Endothelial cell of umbilical vein (primary cell): Measurements from ENCODE around the gene MYO1G. TPM values are rescaled to one million over a fixed set of nuclear protein-coding genes. Genes with fewer than 3 reads are reported as not detected.

Source experiments
- BruUV-seq: library from RNA; stranded (reverse); fragments of 400-500 nt; replicated peaks from 2 replicates; lab custom pipeline; 2021; lab: Mats Ljungman, UMichigan
- CTCF ChIA-PET: fragments of 300-600, 350-600 bp; sonication (Branson Sonifier 250); formaldehyde crosslinking; loops from one replicate; lab custom pipeline; 2021; ENCODE audit warnings: antibody characterized with exemption, inconsistent platforms; lab: Charles Lee
- POLR2A ChIA-PET: fragments of 300-600, 350-600 bp; sonication (Branson Sonifier 250); formaldehyde crosslinking; loops from one replicate; lab custom pipeline; 2021; ENCODE audit warnings: antibody characterized with exemption, inconsistent platforms; lab: Charles Lee
- DNase-seq: peaks from one replicate; pipeline ENCODE4 v3.0.0-alpha.2; 2011; ENCODE audit warnings: low read depth, low spot score
- FAIRE-seq: peaks from 2 replicates; lab custom pipeline; 2011; peaks lifted over from hg19 to GRCh38; lab: Jason Lieb, UNC
- H2AFZ ChIP-seq: 2 replicates; pipeline ENCODE4 v1.6.0; 2012; ENCODE audit warnings: low read depth, low read length, control low read depth, inconsistent platforms
- H3K27ac ChIP-seq: 2 replicates; pipeline ENCODE4 v1.5.1; 2011; ENCODE audit warnings: low read depth, mild to moderate bottlenecking, control low read depth, low read length, moderate library complexity; ENCODE audit not compliant: insufficient read depth
- H3K27me3 ChIP-seq, 2 experiments: 2 replicates each; pipeline versions ENCODE4 v1.6.0 to v1.6.1; 2011; ENCODE audit warnings: low read length in 2 of 2, mixed read lengths in 1 of 2; ENCODE audit not compliant: control insufficient read depth in 2 of 2, insufficient read depth in 2 of 2
- H3K36me3 ChIP-seq, 2 experiments: 2 replicates in 1 of 2; 3 replicates in 1 of 2; pipeline ENCODE4 v1.5.1; 2011; ENCODE audit warnings: low read length in 2 of 2, mild to moderate bottlenecking in 1 of 2, moderate library complexity in 1 of 2; ENCODE audit not compliant: control insufficient read depth in 2 of 2, insufficient read depth in 2 of 2; ENCODE audit errors: extremely low read depth in 1 of 2
- H3K4me1 ChIP-seq: 3 replicates; pipeline ENCODE4 v1.5.1; 2011; ENCODE audit warnings: mild to moderate bottlenecking, low read length; ENCODE audit not compliant: control insufficient read depth, insufficient read depth; ENCODE audit errors: extremely low read depth
- H3K4me2 ChIP-seq: 2 replicates; pipeline ENCODE4 v1.6.1; 2011; ENCODE audit warnings: low read length, control low read depth, mixed read lengths; ENCODE audit not compliant: insufficient read depth
- H3K4me3 ChIP-seq, 3 experiments: fragments of 200-600 bp in 1 of 3; sonication (generic), shearing (Covaris generic) in 1 of 3; replicated peaks in 1 of 3; 2 replicates each; pipeline ENCODE4 v1.5.1; 2011 to 2016; ENCODE audit warnings: control low read depth in 3 of 3, low read length in 3 of 3, mild to moderate bottlenecking in 2 of 3, inconsistent platforms in 1 of 3, low read depth in 1 of 3, moderate library complexity in 1 of 3; ENCODE audit not compliant: insufficient read depth in 1 of 3
- H3K79me2 ChIP-seq: 2 replicates; pipeline ENCODE4 v1.6.0; 2012; ENCODE audit warnings: low read length, inconsistent platforms; ENCODE audit not compliant: control insufficient read depth, insufficient read depth
- H3K9ac ChIP-seq: replicated peaks from 2 replicates; pipeline ENCODE3; 2011; ENCODE audit warnings: low read length, control low read depth; ENCODE audit not compliant: insufficient read depth; ENCODE audit errors: extremely low read depth
- H3K9me1 ChIP-seq: replicated peaks from 3 replicates; pipeline ENCODE4 v1.6.0; 2011; ENCODE audit warnings: mild to moderate bottlenecking, low read length; ENCODE audit not compliant: control insufficient read depth, insufficient read depth; ENCODE audit errors: extremely low read depth
- H3K9me3 ChIP-seq: replicated peaks from 2 replicates; pipeline ENCODE4 v1.5.1; 2012; ENCODE audit warnings: low read length, inconsistent platforms; ENCODE audit not compliant: control insufficient read depth, insufficient read depth
- H4K20me1 ChIP-seq: replicated peaks from 2 replicates; pipeline ENCODE3; 2011; ENCODE audit warnings: mild to moderate bottlenecking, low read length; ENCODE audit not compliant: control insufficient read depth, insufficient read depth; ENCODE audit errors: extremely low read depth
- EZH2 ChIP-seq: IDR thresholded peaks from 2 replicates; pipeline ENCODE4 v1.6.1; 2012; ENCODE audit warnings: borderline replicate concordance, low read depth, mild to moderate bottlenecking, moderate library complexity, low read length, inconsistent platforms; ENCODE audit not compliant: severe bottlenecking
- FOS ChIP-seq: IDR thresholded peaks from 2 replicates; pipeline ENCODE4 v1.6.1; 2011; ENCODE audit warnings: mild to moderate bottlenecking, low read length, moderate library complexity, borderline replicate concordance; ENCODE audit not compliant: insufficient read depth
- GATA2 ChIP-seq: IDR thresholded peaks from 2 replicates; pipeline ENCODE4 v1.7.0; 2011; ENCODE audit warnings: low read depth, mild to moderate bottlenecking, moderate library complexity, mixed read lengths, low read length; ENCODE audit not compliant: insufficient read length, insufficient read depth
- JUN ChIP-seq: IDR thresholded peaks from 2 replicates; pipeline ENCODE4 v1.6.1; 2011; ENCODE audit warnings: borderline replicate concordance, low read depth; ENCODE audit not compliant: insufficient read length, insufficient read depth
- MYC ChIP-seq: IDR thresholded peaks from one replicate; pipeline ENCODE4 v1.6.1; 2011; ENCODE audit warnings: mild to moderate bottlenecking, low read depth, low read length
- POLR2A ChIP-seq: IDR thresholded peaks from 2 replicates; pipeline ENCODE4 v1.6.1; 2012; ENCODE audit warnings: low read depth, mild to moderate bottlenecking, control low read depth, low read length
- dilution Hi-C: fragments of 300-500 bp; cut with MboI; formaldehyde crosslinking; loops from one replicate; pipeline ENCODE4 v1.15.0; 2019; ENCODE audit warnings: low sequenced_read_pairs; ENCODE audit not compliant: extremely low pct_ligation_motif_present
- intact Hi-C: fragments of 100-400 bp; cut with micrococcal nuclease; formaldehyde crosslinking; loops from one replicate; pipeline ENCODE4 v1.10.0; 2022
- polyA plus RNA-seq, 4 experiments: library from polyadenylated mRNA; depleted of rRNA in 3 of 4; stranded (reverse) in 3 of 4; unstranded in 1 of 4; fragments of >200 nt; gene quantifications; 2 replicates each; pipeline versions ENCODE4 v1.2.1 to v1.2.3, GENCODE V29; 2011 to 2012; ENCODE audit warnings: missing spikeins in 1 of 4
- total RNA-seq: library from RNA; stranded (reverse); gene quantifications from 2 replicates; pipeline ENCODE4 v1.2.3, GENCODE V29; 2021
- TF ChIP-seq, protein P1 (sequence below): IDR thresholded peaks from 2 replicates; pipeline ENCODE4 v1.6.1; 2011; ENCODE audit not compliant: insufficient read depth, insufficient read length
- TF ChIP-seq, protein P2 (sequence below), 2 donors: IDR thresholded peaks; 1 replicate in 1 of 2; 2 replicates in 1 of 2; pipeline ENCODE4 v1.5.1; 2011; ENCODE audit warnings: low read length in 2 of 2, mild to moderate bottlenecking in 2 of 2, moderate library complexity in 2 of 2, control low read depth in 1 of 2, inconsistent platforms in 1 of 2, low read depth in 1 of 2; ENCODE audit not compliant: insufficient read depth in 1 of 2; ENCODE audit errors: extremely low read depth in 1 of 2

Gene MYO1G
- total and polyA plus RNA-seq, 2 donors (not counting 3 experiments of a cell fraction or from before 2014, with no cell fraction given), result 0.11 TPM; not detected in 1

DNA sequence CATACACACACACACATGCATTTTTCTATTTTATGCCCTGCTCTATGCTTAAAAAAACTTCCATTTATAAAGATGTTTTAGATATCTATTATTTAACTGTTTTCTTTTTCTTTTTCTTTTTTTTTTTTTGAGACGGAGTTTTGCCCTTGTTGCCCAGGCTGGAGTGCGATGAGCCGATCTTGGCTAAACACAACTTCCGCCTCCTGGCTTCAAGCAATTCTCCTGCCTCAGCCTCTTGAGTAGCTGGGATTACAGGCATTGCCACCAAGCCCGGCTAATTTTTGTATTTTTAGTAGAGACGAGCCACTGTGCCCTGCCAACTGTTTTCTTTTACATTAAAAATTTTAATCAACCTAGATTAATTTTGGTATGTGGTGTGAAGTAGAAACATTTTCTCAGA is 47.9 kb downstream of the MYO1G start:
- FAIRE-seq, result no peak
- Histone ChIP-seq H3K4me3 (no peak overlapping the region), H3K9me1 (no peaks in the 10 kb centered on the region), H3K79me2 (no peaks in the 10 kb centered on the region), H3K9me3 (no peaks in the 10 kb centered on the region), H3K4me2 (no peak overlapping the region), H3K4me1 (no peaks in the 10 kb centered on the region), H3K9ac (no peak overlapping the region), H3K36me3 (no peaks in the 10 kb centered on the region), H3K27me3 (peaks cover 8 to 11% of the 10 kb centered on the region in 2 experiments), H3K27ac (no peak overlapping the region), H4K20me1 (no peaks in the 10 kb centered on the region), H2AFZ (no peak overlapping the region)
- POLR2A ChIA-PET, result no interaction called here
- TF ChIP-seq GATA2 (no peak), JUN (no peak), FOS (no peak)
- TF ChIP-seq, protein P1, sequence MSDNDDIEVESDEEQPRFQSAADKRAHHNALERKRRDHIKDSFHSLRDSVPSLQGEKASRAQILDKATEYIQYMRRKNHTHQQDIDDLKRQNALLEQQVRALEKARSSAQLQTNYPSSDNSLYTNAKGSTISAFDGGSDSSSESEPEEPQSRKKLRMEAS, result no peak
- TF ChIP-seq, protein P2, sequence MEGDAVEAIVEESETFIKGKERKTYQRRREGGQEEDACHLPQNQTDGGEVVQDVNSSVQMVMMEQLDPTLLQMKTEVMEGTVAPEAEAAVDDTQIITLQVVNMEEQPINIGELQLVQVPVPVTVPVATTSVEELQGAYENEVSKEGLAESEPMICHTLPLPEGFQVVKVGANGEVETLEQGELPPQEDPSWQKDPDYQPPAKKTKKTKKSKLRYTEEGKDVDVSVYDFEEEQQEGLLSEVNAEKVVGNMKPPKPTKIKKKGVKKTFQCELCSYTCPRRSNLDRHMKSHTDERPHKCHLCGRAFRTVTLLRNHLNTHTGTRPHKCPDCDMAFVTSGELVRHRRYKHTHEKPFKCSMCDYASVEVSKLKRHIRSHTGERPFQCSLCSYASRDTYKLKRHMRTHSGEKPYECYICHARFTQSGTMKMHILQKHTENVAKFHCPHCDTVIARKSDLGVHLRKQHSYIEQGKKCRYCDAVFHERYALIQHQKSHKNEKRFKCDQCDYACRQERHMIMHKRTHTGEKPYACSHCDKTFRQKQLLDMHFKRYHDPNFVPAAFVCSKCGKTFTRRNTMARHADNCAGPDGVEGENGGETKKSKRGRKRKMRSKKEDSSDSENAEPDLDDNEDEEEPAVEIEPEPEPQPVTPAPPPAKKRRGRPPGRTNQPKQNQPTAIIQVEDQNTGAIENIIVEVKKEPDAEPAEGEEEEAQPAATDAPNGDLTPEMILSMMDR (IDR thresholded peaks at IDR 0.05; ENCODE audit: extremely low read depth in 1 of 2, insufficient read depth in 1 of 2, low read depth in 1 of 2, low read length in 2 of 2), result no peak
- DNase-seq, result no peak
- dilution Hi-C loops, result no loop called here
- intact Hi-C loops, result no loop called here
- BruUV-seq, result no TSS peak
- CTCF ChIA-PET, result no interaction called here

DNA sequence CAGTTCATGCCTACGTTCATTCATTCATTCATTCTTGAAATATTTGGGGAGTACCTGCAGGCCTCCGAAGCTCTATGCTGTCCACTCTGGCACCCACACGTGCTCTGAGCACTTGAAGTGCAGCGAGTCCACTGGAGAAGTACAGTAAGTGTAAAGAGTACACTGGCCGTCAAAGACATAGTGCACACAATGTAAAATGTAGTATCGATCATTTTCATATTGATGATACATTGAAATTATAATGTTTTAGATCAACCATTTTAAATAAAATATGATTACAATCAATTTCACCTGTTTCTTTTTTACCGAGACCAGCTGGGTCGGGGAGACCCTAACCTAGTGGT is 56.5 kb downstream of the MYO1G start:
- DNase-seq (no peak), FAIRE-seq (no peak)
- Histone ChIP-seq H2AFZ (no peak overlapping the region), H3K79me2 (no peaks in the 10 kb centered on the region), H3K4me2 (no peak overlapping the region), H3K9me3 (no peaks in the 10 kb centered on the region), H3K27ac (no peak overlapping the region), H3K4me1 (no peaks in the 10 kb centered on the region), H3K9ac (no peak overlapping the region), H3K9me1 (no peaks in the 10 kb centered on the region), H3K27me3 (peaks cover 3 to 5% of the 10 kb centered on the region in 2 experiments), H3K36me3 (no peaks in the 10 kb centered on the region), H4K20me1 (no peaks in the 10 kb centered on the region), H3K4me3 (no peak overlapping the region)
- dilution Hi-C loops, result no loop called here
- intact Hi-C loops, result loop anchor here (1.0 to 2.0 kb wide), 6 partner anchors 37 to 334 kb away; partner anchors contain the start of genes H2AZ2 and PURB
- CTCF ChIA-PET, result interaction anchor here (0.6 to 3.5 kb wide), 5 partner anchors 9 to 214 kb away, joined by 3 to 26 read pairs (median 3); no protein-coding TSS in a partner anchor
- TF ChIP-seq EZH2, result no peak
- TF ChIP-seq, protein P2 (IDR thresholded peaks at IDR 0.05; ENCODE audit: extremely low read depth in 1 of 2, insufficient read depth in 1 of 2, low read depth in 1 of 2, low read length in 2 of 2), result no peak
- TF ChIP-seq POLR2A, result no peak
- TF ChIP-seq GATA2, result no peak
- TF ChIP-seq MYC, result no peak
- BruUV-seq, result no TSS peak
- POLR2A ChIA-PET, result no interaction called here
